Mammary epithelial cell (primary cell): ENCODE results near the gene ZBTB44.

Experiments used
- EZH2 ChIP-seq: IDR thresholded peaks from 2 replicates; pipeline ENCODE4 v1.6.1; 2012; ENCODE audit warnings: low read length, inconsistent platforms, borderline replicate concordance
- TF ChIP-seq, protein P1 (sequence below), 2 donors: IDR thresholded peaks in 1 of 2; conservative IDR thresholded peaks in 1 of 2; 2 replicates each; pipeline ENCODE4 v1.5.1; 2011 to 2012; ENCODE audit warnings: inconsistent platforms in 2 of 2, low read length in 2 of 2, mild to moderate bottlenecking in 2 of 2, control low read depth in 1 of 2, low read depth in 1 of 2; ENCODE audit not compliant: insufficient read depth in 1 of 2; ENCODE audit errors: extremely low read depth in 1 of 2

- TF ChIP-seq, protein P1, sequence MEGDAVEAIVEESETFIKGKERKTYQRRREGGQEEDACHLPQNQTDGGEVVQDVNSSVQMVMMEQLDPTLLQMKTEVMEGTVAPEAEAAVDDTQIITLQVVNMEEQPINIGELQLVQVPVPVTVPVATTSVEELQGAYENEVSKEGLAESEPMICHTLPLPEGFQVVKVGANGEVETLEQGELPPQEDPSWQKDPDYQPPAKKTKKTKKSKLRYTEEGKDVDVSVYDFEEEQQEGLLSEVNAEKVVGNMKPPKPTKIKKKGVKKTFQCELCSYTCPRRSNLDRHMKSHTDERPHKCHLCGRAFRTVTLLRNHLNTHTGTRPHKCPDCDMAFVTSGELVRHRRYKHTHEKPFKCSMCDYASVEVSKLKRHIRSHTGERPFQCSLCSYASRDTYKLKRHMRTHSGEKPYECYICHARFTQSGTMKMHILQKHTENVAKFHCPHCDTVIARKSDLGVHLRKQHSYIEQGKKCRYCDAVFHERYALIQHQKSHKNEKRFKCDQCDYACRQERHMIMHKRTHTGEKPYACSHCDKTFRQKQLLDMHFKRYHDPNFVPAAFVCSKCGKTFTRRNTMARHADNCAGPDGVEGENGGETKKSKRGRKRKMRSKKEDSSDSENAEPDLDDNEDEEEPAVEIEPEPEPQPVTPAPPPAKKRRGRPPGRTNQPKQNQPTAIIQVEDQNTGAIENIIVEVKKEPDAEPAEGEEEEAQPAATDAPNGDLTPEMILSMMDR (conservative IDR thresholded peaks at IDR 0.05 in 1 of 2, IDR thresholded peaks at IDR 0.05 in 1 of 2; ENCODE audit: extremely low read depth in 1 of 2, insufficient read depth in 1 of 2, low read depth in 1 of 2, low read length in 2 of 2) = no peak
- no peak for TF ChIP-seq EZH2
Observed at GRCh38 chr11:130269326-130269943, 45.3 kb downstream of the ZBTB44 start.
